Astrocyte of the spinal cord (primary cell): ENCODE measurements around the gene COIL.
A peak's percentile ranks its signal among the peaks of the same experiment; 100 is the strongest.

Experiments
- DNase-seq: peaks from one replicate; pipeline ENCODE4 v3.0.0; 2011; ENCODE audit warnings: low read depth, low spot score
- H3K4me3 ChIP-seq: 2 replicates; pipeline ENCODE4 v1.5.1; 2011; ENCODE audit warnings: low read depth, mild to moderate bottlenecking, low read length, moderate library complexity
- in situ Hi-C: cut with HindIII; loops from 2 replicates; pipeline ENCODE4 v1.10.0; 2017; ENCODE audit warnings: low sequenced_read_pairs
- TF ChIP-seq, protein P1 (sequence below): IDR thresholded peaks from 2 replicates; pipeline ENCODE4 v1.5.1; 2012; ENCODE audit warnings: low read depth, mild to moderate bottlenecking, low read length, inconsistent platforms

COIL gene

DNA sequence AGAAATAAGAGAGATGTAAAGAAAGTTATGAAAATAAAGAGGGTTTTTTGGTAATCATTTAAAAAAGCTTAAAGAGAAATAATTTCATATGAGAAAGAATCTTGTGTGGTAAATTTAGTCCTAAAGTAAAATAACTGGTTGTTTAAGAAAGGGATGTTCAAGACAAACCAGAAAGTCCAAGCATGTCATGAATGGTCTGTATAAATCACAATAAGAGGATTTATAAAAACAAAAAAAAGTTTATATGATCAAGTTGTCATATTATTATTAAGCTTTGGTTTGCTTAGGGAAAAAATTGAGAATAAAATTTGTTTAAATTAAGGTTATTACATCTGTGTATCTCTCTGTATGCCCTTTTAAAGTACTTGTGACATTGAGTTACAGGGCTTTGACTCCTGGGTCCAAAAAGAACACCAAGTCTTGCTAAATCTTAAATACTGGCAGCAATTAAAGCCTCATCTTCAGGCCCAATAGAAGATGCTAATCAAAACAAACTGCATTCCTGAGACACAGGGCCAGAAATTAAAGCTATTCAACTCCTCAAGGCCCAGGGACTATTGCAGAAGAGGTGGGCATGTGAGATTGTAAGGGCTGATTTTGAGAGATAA is 31.4 kb downstream of the COIL start:
- no peak overlapping the region for H3K4me3 ChIP-seq
- in situ Hi-C loops: no loop called here
- peak; percentile 42 for DNase-seq
- TF ChIP-seq, protein P1, sequence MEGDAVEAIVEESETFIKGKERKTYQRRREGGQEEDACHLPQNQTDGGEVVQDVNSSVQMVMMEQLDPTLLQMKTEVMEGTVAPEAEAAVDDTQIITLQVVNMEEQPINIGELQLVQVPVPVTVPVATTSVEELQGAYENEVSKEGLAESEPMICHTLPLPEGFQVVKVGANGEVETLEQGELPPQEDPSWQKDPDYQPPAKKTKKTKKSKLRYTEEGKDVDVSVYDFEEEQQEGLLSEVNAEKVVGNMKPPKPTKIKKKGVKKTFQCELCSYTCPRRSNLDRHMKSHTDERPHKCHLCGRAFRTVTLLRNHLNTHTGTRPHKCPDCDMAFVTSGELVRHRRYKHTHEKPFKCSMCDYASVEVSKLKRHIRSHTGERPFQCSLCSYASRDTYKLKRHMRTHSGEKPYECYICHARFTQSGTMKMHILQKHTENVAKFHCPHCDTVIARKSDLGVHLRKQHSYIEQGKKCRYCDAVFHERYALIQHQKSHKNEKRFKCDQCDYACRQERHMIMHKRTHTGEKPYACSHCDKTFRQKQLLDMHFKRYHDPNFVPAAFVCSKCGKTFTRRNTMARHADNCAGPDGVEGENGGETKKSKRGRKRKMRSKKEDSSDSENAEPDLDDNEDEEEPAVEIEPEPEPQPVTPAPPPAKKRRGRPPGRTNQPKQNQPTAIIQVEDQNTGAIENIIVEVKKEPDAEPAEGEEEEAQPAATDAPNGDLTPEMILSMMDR: no peak

DNA sequence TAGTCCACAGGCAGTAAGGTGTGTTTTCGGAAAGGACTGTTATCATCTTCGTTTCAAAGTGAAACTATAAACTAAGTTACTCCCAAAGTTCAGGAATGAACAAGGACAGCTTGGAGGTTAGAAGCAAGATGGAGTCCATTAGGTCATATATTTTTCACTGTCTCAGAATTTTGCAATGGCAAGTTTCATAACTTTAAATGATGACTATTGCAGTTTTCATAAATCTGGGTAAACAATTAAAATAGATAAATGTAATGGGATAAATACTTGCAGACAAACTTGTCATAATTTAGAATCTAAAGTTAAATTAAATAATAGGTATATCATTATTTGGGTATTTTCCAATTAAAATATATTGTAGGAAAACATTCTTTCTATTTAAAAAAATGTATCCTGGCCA is 32.3 kb downstream of the COIL start:
- no peak overlapping the region for H3K4me3 ChIP-seq
- DNase-seq: no peak
- TF ChIP-seq, protein P1: no peak
- in situ Hi-C loops: no loop called here

DNA sequence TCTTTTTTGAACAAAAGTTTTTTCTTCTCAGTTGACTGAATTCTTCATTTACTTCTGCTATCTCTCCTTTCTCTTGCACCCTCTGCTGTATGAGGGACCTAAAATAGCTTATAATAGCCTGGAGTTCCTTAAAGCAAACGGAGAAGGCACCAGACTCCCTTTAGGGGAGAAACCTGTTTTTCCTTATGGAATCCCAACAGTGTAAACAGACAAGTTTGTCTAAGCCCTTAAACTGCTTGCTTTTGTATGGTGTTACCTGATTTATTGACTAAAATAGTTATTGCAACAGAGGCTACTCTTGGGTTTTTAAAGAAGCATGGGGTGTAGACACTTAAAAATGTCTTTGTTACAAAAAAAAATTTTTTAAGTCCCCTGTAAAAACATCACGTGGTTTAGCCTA is 34.1 kb downstream of the COIL start:
- in situ Hi-C loops: no loop called here
- H3K4me3 ChIP-seq: no peak overlapping the region
- TF ChIP-seq, protein P1: no peak
- DNase-seq: no peak

DNA sequence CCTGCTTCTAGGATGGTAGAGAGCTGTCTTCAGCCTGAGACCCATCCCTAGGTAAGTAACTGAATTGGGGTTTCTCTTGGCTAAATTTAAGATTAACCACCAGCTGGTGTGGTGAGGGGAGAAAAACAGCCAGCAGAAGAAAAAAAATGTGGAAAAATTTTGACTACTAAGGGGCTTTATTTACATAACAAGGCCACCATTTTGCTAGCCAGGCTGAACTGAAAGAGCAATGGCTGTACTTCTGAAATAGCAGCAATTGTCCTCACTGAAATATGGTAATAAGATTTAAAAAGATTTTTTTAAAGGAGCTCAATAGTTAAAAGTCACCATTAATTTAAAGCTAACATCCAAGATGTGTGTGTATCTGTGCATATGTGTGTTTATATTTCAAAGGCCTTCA is 34.6 kb downstream of the COIL start:
- in situ Hi-C loops: no loop called here
- DNase-seq: no peak
- H3K4me3 ChIP-seq: no peak overlapping the region
- TF ChIP-seq, protein P1: no peak

DNA sequence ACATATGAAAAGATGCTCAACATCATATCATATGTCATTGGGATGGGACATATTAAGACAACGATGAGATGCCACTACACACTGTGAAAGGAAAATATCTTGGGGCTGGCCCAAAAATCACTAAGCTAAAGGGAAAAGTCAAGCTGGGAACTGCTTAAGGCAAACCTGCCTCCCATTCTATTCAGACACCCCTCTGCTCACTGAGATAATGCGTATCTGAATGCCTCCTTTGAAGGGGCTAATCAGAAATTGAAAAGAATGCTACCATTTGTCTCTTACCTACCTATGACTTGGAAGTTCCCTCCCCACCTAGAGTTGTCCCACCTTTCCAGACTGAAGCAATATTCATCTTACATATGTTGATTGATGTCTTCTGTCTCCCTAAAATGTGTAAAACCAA is 35.8 kb downstream of the COIL start:
- TF ChIP-seq, protein P1: no peak
- DNase-seq: no peak
- H3K4me3 ChIP-seq: no peak overlapping the region
- in situ Hi-C loops: no loop called here

DNA sequence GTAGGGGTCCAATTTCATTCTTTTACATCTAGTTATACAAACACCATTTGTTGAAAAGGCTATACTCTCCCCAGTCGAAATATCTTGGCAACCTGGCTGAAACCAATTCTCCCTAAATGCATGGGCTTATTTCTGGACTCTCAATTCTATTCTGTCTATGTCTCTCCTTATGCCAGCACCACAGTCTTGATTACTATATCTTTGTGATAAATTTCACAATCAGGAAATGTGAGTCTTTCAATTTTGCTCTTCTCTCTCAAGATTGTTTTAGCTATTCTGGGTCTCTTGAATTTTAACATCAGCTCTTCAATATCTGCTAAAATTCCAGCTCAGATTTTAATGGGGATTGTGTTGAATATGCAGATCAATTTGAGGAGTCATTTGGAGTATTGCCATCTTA is 41.1 kb downstream of the COIL start:
- in situ Hi-C loops: no loop called here
- TF ChIP-seq, protein P1: no peak
- H3K4me3 ChIP-seq: no peak overlapping the region
- no peak for DNase-seq

DNA sequence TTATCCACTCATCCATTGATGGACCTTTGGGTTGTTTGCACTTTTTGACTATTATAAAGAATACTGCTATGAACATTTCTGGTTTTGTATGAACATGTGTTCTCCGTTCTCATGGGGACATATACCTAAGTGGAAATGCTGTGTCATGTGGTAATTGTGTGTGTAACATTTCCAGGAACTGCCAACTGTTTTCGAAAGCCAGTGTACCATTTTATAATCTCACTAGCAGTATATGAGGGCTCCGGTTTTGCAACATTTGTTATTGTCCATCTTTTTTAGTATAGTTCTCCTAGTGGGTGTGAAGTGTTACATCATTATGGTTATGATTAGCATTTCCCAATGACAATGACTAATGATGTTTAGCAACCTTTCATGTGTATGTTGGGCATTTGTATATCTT is 41.9 kb downstream of the COIL start:
- DNase-seq: no peak
- TF ChIP-seq, protein P1: no peak
- in situ Hi-C loops: no loop called here
- no peak overlapping the region for H3K4me3 ChIP-seq
